ENCODE results near the gene OLFML2A.

DNA sequence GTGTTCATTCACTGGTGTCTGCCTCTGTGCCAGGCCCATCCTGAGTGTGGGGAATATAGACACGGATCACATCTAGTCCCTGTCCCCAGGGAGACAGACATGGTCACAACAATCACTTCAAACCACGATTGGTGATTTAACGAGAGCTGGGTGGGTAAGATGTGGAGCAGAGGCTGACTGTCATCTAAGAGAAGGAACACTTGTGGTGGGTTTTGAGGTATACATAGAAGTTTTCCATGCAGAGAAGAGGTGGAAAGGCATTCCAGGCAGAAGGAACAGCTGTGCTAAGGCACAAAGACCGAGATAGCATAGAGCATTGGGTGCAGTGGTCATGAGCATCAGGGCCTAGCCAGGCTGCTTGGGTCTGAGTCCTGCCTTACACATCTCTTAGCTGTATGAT, 53.7 kb downstream of the OLFML2A start:
- TF ChIP-seq CTCF (conservative IDR thresholded peaks at IDR 0.05; ENCODE audit: low read length) (no peak), EZH2phosphoT487 (IDR thresholded peaks at IDR 0.05; ENCODE audit: borderline replicate concordance, low read depth, low read length) (no peak)

All from OCI-LY7 (cell line).